ENCODE data around the gene KRT33A. TPM values are rescaled to one million over a fixed set of nuclear protein-coding genes. Genes with fewer than 3 reads are reported as not detected.
"Not testable (repeated sequence)": the region's sequence is repeated elsewhere in the genome, so short reads cannot be mapped to it uniquely, and the experiment has no call there.

Gene KRT33A
- total RNA-seq, 1 donor from 2014 or later: not detected

GRCh38 chr17:41387670-41388069 is 37.0 kb upstream of the KRT33A start:
- Histone ChIP-seq H3K27ac (replicated peaks) (no peak overlapping the region), H3K4me3 (no peak overlapping the region), H3K4me1 (no peaks in the 10 kb centered on the region), H3K36me3 (no peaks in the 10 kb centered on the region), H3K9me3 (replicated peaks) (peaks cover 24% of the 10 kb centered on the region), H3K27me3 (ENCODE audit: low read depth) (peaks cover 73% of the 10 kb centered on the region)
- no peak for DNase-seq
- intact Hi-C loops (cut with micrococcal nuclease): no loop called here
- no peak for TF ChIP-seq CTCF (IDR thresholded peaks at IDR 0.05; ENCODE audit: borderline replicate concordance)

- no peak overlapping the region for H3K27ac ChIP-seq (replicated peaks)
- H3K27me3 ChIP-seq (ENCODE audit: low read depth): peaks cover 74% of the 10 kb centered on the region
- intact Hi-C loops (cut with micrococcal nuclease): no loop called here
- no peak for DNase-seq
- TF ChIP-seq CTCF (IDR thresholded peaks at IDR 0.05; ENCODE audit: borderline replicate concordance): no peak
- H3K36me3 ChIP-seq: no peaks in the 10 kb centered on the region
- no peaks in the 10 kb centered on the region for H3K4me1 ChIP-seq
- H3K4me3 ChIP-seq: no peak overlapping the region
- H3K9me3 ChIP-seq (replicated peaks): peaks cover 24% of the 10 kb centered on the region
These were observed 35.6 kb upstream of the KRT33A start for GRCh38 chr17:41386227-41386626.

GRCh38 chr17:41383690-41384089 is 33.1 kb upstream of the KRT33A start:
- no peak for DNase-seq
- Histone ChIP-seq H3K9me3 (replicated peaks) (peaks cover 24% of the 10 kb centered on the region), H3K27me3 (ENCODE audit: low read depth) (peaks cover 67% of the 10 kb centered on the region), H3K27ac (replicated peaks) (no peak overlapping the region), H3K4me1 (no peaks in the 10 kb centered on the region), H3K4me3 (no peak overlapping the region), H3K36me3 (no peaks in the 10 kb centered on the region)
- no peak for TF ChIP-seq CTCF (IDR thresholded peaks at IDR 0.05; ENCODE audit: borderline replicate concordance)
- intact Hi-C loops (cut with micrococcal nuclease): no loop called here

GRCh38 chr17:41382394-41382793 is 31.8 kb upstream of the KRT33A start:
- Histone ChIP-seq H3K9me3 (replicated peaks) (peaks cover 22% of the 10 kb centered on the region), H3K27ac (replicated peaks) (no peak overlapping the region), H3K4me3 (no peak overlapping the region), H3K36me3 (no peaks in the 10 kb centered on the region), H3K27me3 (ENCODE audit: low read depth) (peaks cover 55% of the 10 kb centered on the region), H3K4me1 (no peaks in the 10 kb centered on the region)
- intact Hi-C loops (cut with micrococcal nuclease): no loop called here
- no peak for DNase-seq
- no peak for TF ChIP-seq CTCF (IDR thresholded peaks at IDR 0.05; ENCODE audit: borderline replicate concordance)

GRCh38 chr17:41381943-41382342 is 31.3 kb upstream of the KRT33A start, which contains the start of gene KRT34:
KRT34 (minus strand) TSS chr17:41382306; CDS start chr17:41382246, 60 bp downstream.
- DNase-seq; H3K27ac ChIP-seq (replicated peaks); H3K36me3 ChIP-seq; H3K4me1 ChIP-seq; H3K4me3 ChIP-seq; intact Hi-C loops (cut with micrococcal nuclease): not testable (repeated sequence)
- peaks cover 17% of the 10 kb centered on the region for H3K9me3 ChIP-seq (replicated peaks)
- peaks cover 53% of the 10 kb centered on the region for H3K27me3 ChIP-seq (ENCODE audit: low read depth)

- H3K4me3 ChIP-seq; H3K9me3 ChIP-seq (replicated peaks); H3K27ac ChIP-seq (replicated peaks); H3K4me1 ChIP-seq; DNase-seq; intact Hi-C loops (cut with micrococcal nuclease); H3K36me3 ChIP-seq: not testable (repeated sequence)
- H3K27me3 ChIP-seq (ENCODE audit: low read depth): peaks cover 56% of the 10 kb centered on the region
These were observed 29.5 kb upstream of the KRT33A start for GRCh38 chr17:41380091-41380490.

- TF ChIP-seq CTCF (IDR thresholded peaks at IDR 0.05; ENCODE audit: borderline replicate concordance): no peak
- Histone ChIP-seq H3K4me3 (no peak overlapping the region), H3K9me3 (replicated peaks) (peaks cover 10% of the 10 kb centered on the region), H3K4me1 (no peaks in the 10 kb centered on the region), H3K36me3 (no peaks in the 10 kb centered on the region), H3K27ac (replicated peaks) (no peak overlapping the region), H3K27me3 (ENCODE audit: low read depth) (peaks cover 57% of the 10 kb centered on the region)
- intact Hi-C loops (cut with micrococcal nuclease): no loop called here
- DNase-seq: no peak
These were observed 26.9 kb upstream of the KRT33A start for GRCh38 chr17:41377546-41377945.

All from left ventricle myocardium inferior (tissue), 1 donor.